SK-N-MC (cell line): ENCODE measurements around the gene TYW1.
"Not testable (repeated sequence)": the region's sequence is repeated elsewhere in the genome, so short reads cannot be mapped to it uniquely, and the experiment has no call there.

ENCODE experiments used
- EZH2 ChIP-seq: fragments of 200-600 bp; sonication (generic); IDR thresholded peaks from one replicate; pipeline ENCODE4 v1.6.1; 2017; ENCODE audit warnings: antibody characterized with exemption
- POLR2AphosphoS5 ChIP-seq: IDR thresholded peaks from 2 replicates; pipeline ENCODE4 v1.6.1; 2012; ENCODE audit warnings: mild to moderate bottlenecking, low read depth, low read length, borderline replicate concordance

- TF ChIP-seq POLR2AphosphoS5, EZH2: not testable (repeated sequence)
Measured at GRCh38 chr7:67025459-67025858, 28.8 kb downstream of the TYW1 start.
